ENCODE measurements around the gene PHACTR2.

DNA sequence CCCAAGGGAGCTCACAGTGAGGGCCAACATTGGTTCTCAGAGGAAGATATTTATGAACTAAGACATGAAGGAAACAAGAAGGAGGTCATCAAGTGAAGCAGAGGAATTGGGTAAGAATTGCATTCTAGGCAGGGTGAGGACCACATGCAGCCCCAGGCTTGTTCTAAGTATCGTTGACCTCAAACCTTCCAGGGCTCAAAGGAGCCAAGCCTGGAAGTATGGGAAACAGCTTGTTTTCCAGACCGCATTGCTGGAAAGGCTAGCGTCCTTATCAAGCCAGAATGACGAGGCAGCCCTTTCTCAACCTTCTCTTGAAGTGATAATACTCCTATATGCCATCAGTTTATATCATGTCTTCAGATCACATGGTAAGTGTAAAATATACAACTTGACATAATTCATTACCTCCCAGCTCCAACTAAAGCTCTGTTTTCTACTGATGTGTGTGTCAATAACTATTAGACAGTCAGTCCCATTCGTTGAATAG is 79.6 kb downstream of the PHACTR2 start:
- TF ChIP-seq, protein P1, sequence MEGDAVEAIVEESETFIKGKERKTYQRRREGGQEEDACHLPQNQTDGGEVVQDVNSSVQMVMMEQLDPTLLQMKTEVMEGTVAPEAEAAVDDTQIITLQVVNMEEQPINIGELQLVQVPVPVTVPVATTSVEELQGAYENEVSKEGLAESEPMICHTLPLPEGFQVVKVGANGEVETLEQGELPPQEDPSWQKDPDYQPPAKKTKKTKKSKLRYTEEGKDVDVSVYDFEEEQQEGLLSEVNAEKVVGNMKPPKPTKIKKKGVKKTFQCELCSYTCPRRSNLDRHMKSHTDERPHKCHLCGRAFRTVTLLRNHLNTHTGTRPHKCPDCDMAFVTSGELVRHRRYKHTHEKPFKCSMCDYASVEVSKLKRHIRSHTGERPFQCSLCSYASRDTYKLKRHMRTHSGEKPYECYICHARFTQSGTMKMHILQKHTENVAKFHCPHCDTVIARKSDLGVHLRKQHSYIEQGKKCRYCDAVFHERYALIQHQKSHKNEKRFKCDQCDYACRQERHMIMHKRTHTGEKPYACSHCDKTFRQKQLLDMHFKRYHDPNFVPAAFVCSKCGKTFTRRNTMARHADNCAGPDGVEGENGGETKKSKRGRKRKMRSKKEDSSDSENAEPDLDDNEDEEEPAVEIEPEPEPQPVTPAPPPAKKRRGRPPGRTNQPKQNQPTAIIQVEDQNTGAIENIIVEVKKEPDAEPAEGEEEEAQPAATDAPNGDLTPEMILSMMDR (IDR thresholded peaks at IDR 0.05 in 4 of 5, conservative IDR thresholded peaks at IDR 0.05 in 1 of 5), result no peak
- TF ChIP-seq POLR2A (IDR thresholded peaks at IDR 0.05), result no peak
